K562 treated with DMSO at 1 percent for 12 hours (cell line): Measurements from ENCODE around the gene SNRNP25. TPM values are rescaled to one million over a fixed set of nuclear protein-coding genes. Genes with fewer than 3 reads are reported as not detected.

Experiments used
- total RNA-seq: library from RNA; unstranded; fragments of 300-600 nt; gene quantifications from 2 replicates; pipeline ENCODE4 v1.2.3, GENCODE V29; 2022; ENCODE audit not compliant: insufficient read depth

SNRNP25 gene
- 69.1 and 100 TPM in 2 replicates for total RNA-seq

DNA sequence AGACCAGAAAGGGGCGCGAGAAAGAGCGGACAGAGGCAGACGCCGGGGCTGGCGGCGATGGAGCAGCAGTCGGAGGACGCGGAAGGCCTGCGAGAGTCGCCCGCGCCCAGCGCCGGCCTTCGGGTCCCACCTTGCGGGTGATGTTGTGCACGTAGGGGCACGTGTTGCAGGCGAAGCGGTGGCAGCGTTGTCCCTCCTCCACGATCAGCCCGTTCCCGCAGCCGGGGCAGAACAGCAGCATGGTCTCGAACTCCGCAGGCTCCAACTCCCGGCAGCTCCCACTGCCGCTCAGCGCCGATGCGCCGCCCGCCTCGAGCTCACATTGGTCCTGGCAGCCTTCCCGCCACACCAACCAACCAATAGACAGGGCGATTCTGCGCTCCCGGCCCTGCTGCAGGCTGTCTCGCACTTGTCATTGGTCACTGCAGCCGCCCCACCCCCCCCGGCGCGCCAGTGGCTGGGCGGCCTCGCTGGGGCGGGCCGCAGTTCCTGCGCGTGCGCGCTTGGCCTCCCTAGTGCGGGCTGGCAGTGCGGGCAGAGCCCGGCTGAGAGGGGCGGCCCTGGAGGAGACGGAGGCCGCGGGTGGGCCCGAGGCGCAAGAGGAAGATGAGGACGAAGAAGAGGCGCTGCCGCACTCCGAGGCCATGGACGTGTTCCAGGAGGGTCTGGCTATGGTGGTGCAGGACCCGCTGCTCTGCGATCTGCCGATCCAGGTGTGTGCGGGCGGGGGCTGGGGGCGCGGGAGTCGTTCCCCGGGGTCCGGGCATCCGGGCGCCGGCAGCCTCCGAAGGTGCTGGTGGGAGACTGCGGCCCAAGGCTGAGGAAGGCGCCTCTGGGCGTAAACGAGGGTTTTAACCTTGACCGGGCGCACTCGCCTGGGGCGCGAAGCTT is at the start of gene SNRNP25, which contains the start of gene POLR3K:
TSS of gene SNRNP25 (plus strand) at position 483 of the 891 bp plus-strand sequence. CDS start at position 672, 189 bp downstream.
TSS of gene POLR3K (minus strand) at position 263 of the 891 bp plus-strand sequence. CDS start at position 241, 22 bp downstream.

DNA sequence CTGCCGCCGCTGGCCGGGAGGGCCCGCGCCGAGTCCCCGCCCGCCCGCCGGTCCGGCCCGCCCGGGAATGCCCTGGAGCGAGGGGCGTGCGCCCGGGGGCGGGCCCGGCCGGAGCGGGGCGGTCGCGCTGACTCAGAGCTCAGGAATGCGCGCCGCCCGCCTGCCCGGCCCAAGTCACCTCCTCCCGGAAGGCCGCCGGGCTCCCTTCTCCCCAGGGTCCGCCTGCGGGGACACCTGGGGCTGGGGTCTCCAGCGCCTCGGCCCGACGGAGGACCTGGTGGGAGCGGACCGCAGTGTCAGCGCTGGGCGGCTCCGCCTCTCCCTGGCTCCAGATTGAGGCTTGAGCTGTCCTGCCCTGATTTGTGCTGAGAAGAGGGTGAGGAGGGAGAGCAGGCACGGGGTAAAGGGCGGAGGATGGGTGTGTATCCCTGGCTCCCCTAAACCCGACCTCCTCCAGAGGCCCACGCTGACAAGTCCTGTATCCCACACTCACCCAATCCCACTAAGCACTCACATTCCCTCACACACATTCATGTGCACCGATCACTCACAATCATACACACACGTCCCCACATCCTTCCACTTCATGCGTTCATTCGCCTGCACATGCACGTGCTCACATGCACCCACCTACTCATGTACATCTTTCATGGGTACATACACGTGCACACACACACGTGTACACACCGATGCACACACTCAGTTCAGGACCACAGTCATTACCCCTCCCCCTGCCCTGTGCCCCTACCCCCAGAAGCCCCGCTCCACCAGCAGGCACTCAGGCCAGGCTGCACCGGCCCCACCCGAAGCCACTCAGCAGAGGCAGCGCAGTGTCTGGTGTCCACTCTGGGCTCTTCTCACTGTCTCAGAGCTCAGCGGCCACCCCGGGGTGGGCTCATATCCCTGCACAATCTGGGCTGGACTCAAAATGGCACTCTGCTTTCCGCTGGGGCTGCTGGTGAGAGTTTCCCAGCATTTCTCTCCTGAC is 19.2 kb downstream of the SNRNP25 start, which contains the start of gene RHBDF1:
TSS of gene RHBDF1 (minus strand) at position 71 of the 988 bp plus-strand sequence. CDS start 7,616 bp downstream, outside the sequence.

DNA sequence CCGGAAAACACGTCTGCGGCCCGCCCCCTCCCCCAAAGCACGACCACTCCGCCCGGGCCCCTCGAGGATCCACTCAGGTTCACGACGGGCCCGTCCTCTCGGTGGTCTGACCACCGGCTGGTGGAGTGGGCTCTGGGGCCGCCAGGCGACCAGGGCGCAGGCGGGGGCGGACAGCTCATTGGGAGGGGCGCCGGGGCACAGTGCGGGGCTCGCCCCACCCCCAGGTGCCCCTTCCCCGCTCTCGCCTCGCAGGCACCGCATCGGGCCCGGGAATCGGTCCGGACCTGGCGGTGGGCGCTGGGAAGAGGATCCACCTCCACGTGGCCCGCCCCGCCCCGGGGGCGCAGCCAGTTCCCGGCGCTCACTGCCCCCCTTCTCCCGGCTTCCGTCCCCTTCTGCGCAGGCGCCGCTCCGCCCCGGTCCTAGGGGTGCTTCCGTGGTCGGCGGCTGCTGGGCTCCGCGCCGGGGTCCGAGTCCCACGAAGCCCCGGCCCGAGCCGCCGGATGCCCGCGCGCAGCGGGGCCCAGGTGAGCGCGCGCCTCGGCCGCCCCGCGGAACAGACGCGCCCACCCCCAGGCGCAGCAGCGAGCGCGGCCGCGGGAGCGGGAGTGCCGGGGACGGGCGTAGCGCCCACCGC is 24.3 kb downstream of the SNRNP25 start, which contains the start of gene MPG:
TSS of gene MPG (plus strand) at position 419 of the 637 bp plus-strand sequence. CDS start at position 504, 85 bp downstream.

Other genes with a start within 250 kb of the SNRNP25 start
- 37.9 and 51.3 TPM in 2 replicates for gene POLR3K, start 220 bp upstream of the SNRNP25 start, total RNA-seq
- 4.1 and 6.4 TPM in 2 replicates for gene RHBDF1, start 18.8 kb downstream of the SNRNP25 start, total RNA-seq
- gene MPG, start 24.4 kb downstream of the SNRNP25 start, total RNA-seq, result 82.0 and 140 TPM in 2 replicates
- gene NPRL3, start 84.8 kb downstream of the SNRNP25 start, total RNA-seq, result 24.8 and 44.1 TPM in 2 replicates
- 91.5 and 152 TPM in 2 replicates for gene HBZ, start 98.8 kb downstream of the SNRNP25 start, total RNA-seq
- gene HBM, start 112.2 kb downstream of the SNRNP25 start, total RNA-seq, result not detected in 2 replicates
- 139 and 152 TPM in 2 replicates for gene HBA2, start 119.0 kb downstream of the SNRNP25 start, total RNA-seq
- gene HBA1, start 122.9 kb downstream of the SNRNP25 start, total RNA-seq, result 556 and 839 TPM in 2 replicates
- 34.4 and 92.7 TPM in 2 replicates for gene HBQ1, start 126.6 kb downstream of the SNRNP25 start, total RNA-seq
- gene LUC7L, start 175.6 kb downstream of the SNRNP25 start, total RNA-seq, result 48.4 and 56.4 TPM in 2 replicates
- gene FAM234A, start 181.0 kb downstream of the SNRNP25 start, total RNA-seq, result 78.1 and 81.9 TPM in 2 replicates
- not detected in 2 replicates for gene RGS11, start 222.1 kb downstream of the SNRNP25 start, total RNA-seq
- not detected in 2 replicates for gene ARHGDIG, start 226.8 kb downstream of the SNRNP25 start, total RNA-seq
- gene PDIA2, start 229.3 kb downstream of the SNRNP25 start, total RNA-seq, result not detected in 2 replicates